Lower leg skin (tissue), 3 donors: Measurements from ENCODE around the gene RNASEH1.

ENCODE experiments used
- CTCF ChIP-seq, 3 donors: fragments of 450-650 bp; IDR thresholded peaks; one replicate each; pipeline ENCODE4 v1.5.1; 2016; ENCODE audit warnings: antibody characterized with exemption in 3 of 3, mild to moderate bottlenecking in 3 of 3, moderate library complexity in 2 of 3
- POLR2A ChIP-seq, 2 donors: fragments of 450-650 bp; IDR thresholded peaks; one replicate each; pipeline ENCODE4 v1.6.1; 2016 to 2017; ENCODE audit warnings: antibody characterized with exemption in 2 of 2, mild to moderate bottlenecking in 1 of 2, moderate library complexity in 1 of 2

GRCh38 chr2:3585261-3586109 lies 27.4 kb upstream of the RNASEH1 start:
- no peak for TF ChIP-seq CTCF (IDR thresholded peaks at IDR 0.05)
- no peak for TF ChIP-seq POLR2A (IDR thresholded peaks at IDR 0.05)
